ENCODE data around the gene CYP24A1. TPM values are rescaled to one million over a fixed set of nuclear protein-coding genes. Genes with fewer than 3 reads are reported as not detected.

The CYP24A1 gene
- total RNA-seq, 4 donors from 2014 or later: 4.8 TPM; not detected in 3

DNA sequence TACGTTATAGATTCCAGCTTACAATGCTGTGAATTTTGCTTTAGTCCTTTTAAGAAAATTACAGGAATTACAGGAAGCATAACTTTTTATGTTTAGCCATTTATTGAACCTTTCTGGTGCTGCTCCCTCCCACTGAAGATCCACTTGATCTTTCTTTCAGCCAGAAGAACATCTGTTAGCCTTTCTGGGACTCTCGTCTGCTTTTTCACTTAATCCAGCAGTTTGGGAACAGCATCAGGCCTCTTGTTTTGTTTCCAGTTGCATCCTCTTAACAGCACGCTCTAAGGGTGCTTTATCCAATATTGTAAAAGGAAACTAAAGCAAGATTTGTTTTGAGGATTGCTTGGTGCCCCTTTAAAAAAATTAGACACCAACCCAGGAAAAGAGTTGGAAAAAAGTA lies 10.3 kb upstream of the CYP24A1 start:
- Histone ChIP-seq H3K36me3 (no peaks in the 10 kb centered on the region), H3K4me3 (no peak overlapping the region), H3K9me3 (no peaks in the 10 kb centered on the region), H3K27ac (no peak overlapping the region), H3K27me3 (no peaks in the 10 kb centered on the region), H3K4me1 (no peaks in the 10 kb centered on the region)
- TF ChIP-seq POLR2A (IDR thresholded peaks at IDR 0.05): no peak
- TF ChIP-seq, protein P1, sequence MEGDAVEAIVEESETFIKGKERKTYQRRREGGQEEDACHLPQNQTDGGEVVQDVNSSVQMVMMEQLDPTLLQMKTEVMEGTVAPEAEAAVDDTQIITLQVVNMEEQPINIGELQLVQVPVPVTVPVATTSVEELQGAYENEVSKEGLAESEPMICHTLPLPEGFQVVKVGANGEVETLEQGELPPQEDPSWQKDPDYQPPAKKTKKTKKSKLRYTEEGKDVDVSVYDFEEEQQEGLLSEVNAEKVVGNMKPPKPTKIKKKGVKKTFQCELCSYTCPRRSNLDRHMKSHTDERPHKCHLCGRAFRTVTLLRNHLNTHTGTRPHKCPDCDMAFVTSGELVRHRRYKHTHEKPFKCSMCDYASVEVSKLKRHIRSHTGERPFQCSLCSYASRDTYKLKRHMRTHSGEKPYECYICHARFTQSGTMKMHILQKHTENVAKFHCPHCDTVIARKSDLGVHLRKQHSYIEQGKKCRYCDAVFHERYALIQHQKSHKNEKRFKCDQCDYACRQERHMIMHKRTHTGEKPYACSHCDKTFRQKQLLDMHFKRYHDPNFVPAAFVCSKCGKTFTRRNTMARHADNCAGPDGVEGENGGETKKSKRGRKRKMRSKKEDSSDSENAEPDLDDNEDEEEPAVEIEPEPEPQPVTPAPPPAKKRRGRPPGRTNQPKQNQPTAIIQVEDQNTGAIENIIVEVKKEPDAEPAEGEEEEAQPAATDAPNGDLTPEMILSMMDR (IDR thresholded peaks at IDR 0.05): no peak
- DNase-seq: no peak
- intact Hi-C loops (cut with DNase I; ENCODE audit: low total_unique reads): no loop called here

DNA sequence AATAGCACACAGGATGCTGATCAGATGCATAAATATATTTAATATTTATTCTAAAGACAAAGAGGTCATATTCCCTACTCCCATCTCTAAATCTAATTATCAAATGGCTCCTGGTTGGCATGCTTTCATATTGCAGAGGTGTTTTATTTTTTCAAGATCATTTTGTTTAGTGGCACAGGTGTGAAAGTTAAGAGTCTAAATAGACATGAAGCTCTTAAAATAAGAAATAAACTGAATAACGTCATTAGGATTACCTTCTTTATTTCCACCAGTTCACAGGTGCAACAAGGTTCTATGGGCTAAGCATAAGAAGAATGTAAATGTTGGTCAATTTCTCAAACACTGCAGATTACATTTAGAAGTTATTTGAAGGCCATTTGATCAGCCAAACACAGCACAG lies 7.1 kb upstream of the CYP24A1 start:
- Histone ChIP-seq H3K27me3 (no peaks in the 10 kb centered on the region), H3K27ac (no peak overlapping the region), H3K9me3 (no peaks in the 10 kb centered on the region), H3K4me1 (no peaks in the 10 kb centered on the region), H3K36me3 (no peaks in the 10 kb centered on the region), H3K4me3 (no peak overlapping the region)
- intact Hi-C loops (cut with DNase I; ENCODE audit: low total_unique reads): no loop called here
- TF ChIP-seq POLR2A (IDR thresholded peaks at IDR 0.05): no peak
- TF ChIP-seq, protein P1 (IDR thresholded peaks at IDR 0.05): no peak
- DNase-seq: no peak

DNA sequence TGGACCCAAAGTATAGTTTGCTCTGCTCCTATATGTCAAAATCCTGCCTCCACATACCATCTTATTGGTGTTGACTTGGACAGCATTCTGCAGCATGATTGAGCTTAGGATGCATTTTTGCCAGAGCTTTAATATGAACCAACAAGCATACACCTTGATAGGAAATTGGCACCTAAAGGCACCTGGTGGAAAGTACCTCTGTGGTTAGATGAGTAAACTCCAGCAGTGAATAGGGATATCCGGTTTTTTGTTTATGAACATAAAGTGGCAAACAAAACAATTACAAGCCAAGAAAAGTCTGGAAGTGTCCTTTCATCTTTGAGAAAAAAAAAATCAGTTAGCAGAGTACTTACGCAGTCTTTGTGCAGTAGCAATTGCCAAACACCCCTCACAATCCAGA lies 6.2 kb upstream of the CYP24A1 start:
- H3K27ac ChIP-seq: no peak overlapping the region
- no peaks in the 10 kb centered on the region for H3K36me3 ChIP-seq
- TF ChIP-seq POLR2A (IDR thresholded peaks at IDR 0.05): no peak
- TF ChIP-seq, protein P1 (IDR thresholded peaks at IDR 0.05): no peak
- intact Hi-C loops (cut with DNase I; ENCODE audit: low total_unique reads): no loop called here
- no peaks in the 10 kb centered on the region for H3K4me1 ChIP-seq
- H3K9me3 ChIP-seq: no peaks in the 10 kb centered on the region
- DNase-seq: no peak
- peaks cover 0 to 8% of the 10 kb centered on the region in 2 donors for H3K27me3 ChIP-seq
- H3K4me3 ChIP-seq: no peak overlapping the region

DNA sequence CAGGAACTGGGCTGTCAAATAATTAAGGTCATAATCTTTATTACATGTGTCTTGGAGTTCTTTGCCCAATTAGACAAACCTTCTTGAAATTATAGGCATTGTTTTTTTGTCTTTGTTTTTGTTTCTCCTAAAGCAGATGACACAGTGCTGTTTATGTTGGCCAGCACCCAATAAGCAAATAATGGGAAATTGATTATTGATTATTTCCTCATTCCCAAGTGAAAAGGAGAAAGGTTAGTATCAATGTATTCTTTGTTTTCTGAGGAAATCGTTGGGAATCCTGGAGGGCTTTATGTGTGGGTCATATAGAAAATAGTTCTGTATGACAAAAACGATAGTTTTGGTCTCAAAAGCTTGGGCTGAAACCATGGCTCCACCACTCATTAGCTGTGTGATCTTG lies 4.5 kb upstream of the CYP24A1 start:
- intact Hi-C loops (cut with DNase I; ENCODE audit: low total_unique reads): no loop called here
- DNase-seq: no peak
- Histone ChIP-seq H3K36me3 (no peaks in the 10 kb centered on the region), H3K4me3 (no peak overlapping the region), H3K4me1 (peaks cover 0 to 6% of the 10 kb centered on the region in 2 donors), H3K9me3 (no peaks in the 10 kb centered on the region), H3K27ac (no peak overlapping the region), H3K27me3 (peaks cover 4 to 16% of the 10 kb centered on the region in 2 donors)
- TF ChIP-seq POLR2A (IDR thresholded peaks at IDR 0.05): no peak
- TF ChIP-seq, protein P1 (IDR thresholded peaks at IDR 0.05): no peak

DNA sequence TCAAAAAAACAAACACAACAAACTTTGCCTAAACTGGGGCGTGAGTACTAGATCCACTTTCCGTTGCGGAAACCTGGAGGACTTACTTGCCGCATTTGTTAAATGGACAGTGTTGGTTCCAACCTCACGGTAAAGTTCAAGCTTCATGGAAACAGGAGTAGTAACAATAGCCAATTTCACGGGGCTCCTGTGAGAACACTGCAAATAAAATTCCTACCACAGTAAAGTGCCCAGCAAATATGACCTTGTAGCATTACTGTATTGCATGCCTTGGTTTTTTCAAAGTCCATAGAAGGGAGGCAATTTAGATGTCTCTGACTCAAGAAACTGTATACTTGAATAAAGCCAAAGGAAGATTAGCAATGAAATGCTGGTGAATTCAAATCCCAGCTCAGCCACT lies 3.6 kb upstream of the CYP24A1 start:
- H3K4me1 ChIP-seq: peaks cover 0 to 11% of the 10 kb centered on the region in 2 donors
- no peaks in the 10 kb centered on the region for H3K36me3 ChIP-seq
- TF ChIP-seq, protein P1 (IDR thresholded peaks at IDR 0.05): no peak
- TF ChIP-seq POLR2A (IDR thresholded peaks at IDR 0.05): no peak
- H3K4me3 ChIP-seq: no peak overlapping the region
- H3K27ac ChIP-seq: no peak overlapping the region
- DNase-seq: no peak
- no peaks in the 10 kb centered on the region for H3K9me3 ChIP-seq
- H3K27me3 ChIP-seq: peaks cover 4 to 20% of the 10 kb centered on the region in 2 donors
- intact Hi-C loops (cut with DNase I; ENCODE audit: low total_unique reads): no loop called here
